ENCODE measurements around the gene HOATZ.

Gene HOATZ

GRCh38 chr11:111550258-111550657 is 35.7 kb downstream of the HOATZ start:
- no peak for DNase-seq

GRCh38 chr11:111554532-111554931 is 40.0 kb downstream of the HOATZ start:
- no peak for DNase-seq

GRCh38 chr11:111555255-111555654 is 40.7 kb downstream of the HOATZ start:
- DNase-seq: no peak

GRCh38 chr11:111557425-111558111 is 43.0 kb downstream of the HOATZ start:
- no peak for DNase-seq

GRCh38 chr11:111559800-111560464 is 45.4 kb downstream of the HOATZ start:
- DNase-seq: no peak

- no peak for DNase-seq
These were observed 46.2 kb downstream of the HOATZ start for GRCh38 chr11:111560800-111561199.

GRCh38 chr11:111561306-111561705 is 46.7 kb downstream of the HOATZ start:
- no peak for DNase-seq

GRCh38 chr11:111561791-111562325 is 47.3 kb downstream of the HOATZ start:
- peak in 1 of 2 donors; percentile 16 for DNase-seq

GRCh38 chr11:111562692-111563389 is 48.3 kb downstream of the HOATZ start:
- no peak for DNase-seq

GRCh38 chr11:111565114-111565720 is 50.6 kb downstream of the HOATZ start:
- DNase-seq: peak; percentile 86

GRCh38 chr11:111566324-111566723 is 51.7 kb downstream of the HOATZ start:
- no peak for DNase-seq

- no peak for DNase-seq
These were observed 54.9 kb downstream of the HOATZ start for GRCh38 chr11:111569476-111569875.

GRCh38 chr11:111570796-111571195 is 56.2 kb downstream of the HOATZ start:
- no peak for DNase-seq

- DNase-seq: no peak
These were observed 57.4 kb downstream of the HOATZ start for GRCh38 chr11:111571829-111572501.

- no peak for DNase-seq
These were observed 58.0 kb downstream of the HOATZ start for GRCh38 chr11:111572581-111572980.

GRCh38 chr11:111573821-111574249 is 59.3 kb downstream of the HOATZ start:
- DNase-seq: no peak

GRCh38 chr11:111574373-111575225 is 60.0 kb downstream of the HOATZ start:
- no peak for DNase-seq

- DNase-seq: no peak
These were observed 61.2 kb downstream of the HOATZ start for GRCh38 chr11:111575740-111576139.

- DNase-seq: no peak
These were observed 63.2 kb downstream of the HOATZ start for GRCh38 chr11:111577821-111578220.

- DNase-seq: no peak
These were observed 66.8 kb downstream of the HOATZ start for GRCh38 chr11:111581341-111581740.

GRCh38 chr11:111582163-111582562 is 67.6 kb downstream of the HOATZ start:
- no peak for DNase-seq

All from inflammatory macrophage (primary cell).